ENCODE data around the gene AMBRA1.

AMBRA1 gene

GRCh38 chr11:46397526-46397925 is 196.3 kb downstream of the AMBRA1 start:
- DNase-seq (ENCODE audit: low read depth): no peak

GRCh38 chr11:46393759-46394158 is 200.1 kb downstream of the AMBRA1 start:
- no peak for DNase-seq (ENCODE audit: low read depth)

GRCh38 chr11:46393231-46393616 is 200.6 kb downstream of the AMBRA1 start:
- DNase-seq (ENCODE audit: low read depth): no peak

- peak; percentile 43 for DNase-seq (ENCODE audit: low read depth)
Observed at GRCh38 chr11:46392421-46393230, 201.2 kb downstream of the AMBRA1 start.

- DNase-seq (ENCODE audit: low read depth): no peak
Observed at GRCh38 chr11:46391578-46392420, 202.0 kb downstream of the AMBRA1 start, which contains the start of gene CHRM4. CHRM4 (minus strand) TSS chr11:46391776; CDS start chr11:46386557, 5,219 bp downstream.

GRCh38 chr11:46391186-46391577 is 202.6 kb downstream of the AMBRA1 start:
- no peak for DNase-seq (ENCODE audit: low read depth)

GRCh38 chr11:46390331-46391171 is 203.3 kb downstream of the AMBRA1 start:
- no peak for DNase-seq (ENCODE audit: low read depth)

GRCh38 chr11:46389450-46390330 is 204.1 kb downstream of the AMBRA1 start:
- DNase-seq (ENCODE audit: low read depth): no peak

- DNase-seq (ENCODE audit: low read depth): no peak
Observed at GRCh38 chr11:46388619-46389449, 205.0 kb downstream of the AMBRA1 start.

- no peak for DNase-seq (ENCODE audit: low read depth)
Observed at GRCh38 chr11:46387919-46388618, 205.8 kb downstream of the AMBRA1 start.

- DNase-seq (ENCODE audit: low read depth): no peak
Observed at GRCh38 chr11:46387456-46387855, 206.4 kb downstream of the AMBRA1 start.

- DNase-seq (ENCODE audit: low read depth): no peak
Observed at GRCh38 chr11:46386674-46387073, 207.1 kb downstream of the AMBRA1 start.

GRCh38 chr11:46386005-46386578 is 207.7 kb downstream of the AMBRA1 start:
- DNase-seq (ENCODE audit: low read depth): no peak

- no peak for DNase-seq (ENCODE audit: low read depth)
Observed at GRCh38 chr11:46385169-46386004, 208.4 kb downstream of the AMBRA1 start.

- DNase-seq (ENCODE audit: low read depth): no peak
Observed at GRCh38 chr11:46383974-46384701, 209.7 kb downstream of the AMBRA1 start.

- DNase-seq (ENCODE audit: low read depth): no peak
Observed at GRCh38 chr11:46383404-46383758, 210.4 kb downstream of the AMBRA1 start.

GRCh38 chr11:46382646-46383403 is 211.0 kb downstream of the AMBRA1 start:
- no peak for DNase-seq (ENCODE audit: low read depth)

Measured in stimulated activated CD8-positive, alpha-beta memory T cell treated with anti-CD3 and anti-CD28 coated beads, Interleukin-12 subunit alpha, Interleukin-12 subunit beta, amount 100 ng/mL, for 1 hour (primary cell).